ENCODE results near the gene KDM2B. TPM values are rescaled to one million over a fixed set of nuclear protein-coding genes. Genes with fewer than 3 reads are reported as not detected.

The KDM2B gene
- total RNA-seq, 8 experiments from 2014 or later = 20.6 to 42.8 (median 30.7) TPM

DNA sequence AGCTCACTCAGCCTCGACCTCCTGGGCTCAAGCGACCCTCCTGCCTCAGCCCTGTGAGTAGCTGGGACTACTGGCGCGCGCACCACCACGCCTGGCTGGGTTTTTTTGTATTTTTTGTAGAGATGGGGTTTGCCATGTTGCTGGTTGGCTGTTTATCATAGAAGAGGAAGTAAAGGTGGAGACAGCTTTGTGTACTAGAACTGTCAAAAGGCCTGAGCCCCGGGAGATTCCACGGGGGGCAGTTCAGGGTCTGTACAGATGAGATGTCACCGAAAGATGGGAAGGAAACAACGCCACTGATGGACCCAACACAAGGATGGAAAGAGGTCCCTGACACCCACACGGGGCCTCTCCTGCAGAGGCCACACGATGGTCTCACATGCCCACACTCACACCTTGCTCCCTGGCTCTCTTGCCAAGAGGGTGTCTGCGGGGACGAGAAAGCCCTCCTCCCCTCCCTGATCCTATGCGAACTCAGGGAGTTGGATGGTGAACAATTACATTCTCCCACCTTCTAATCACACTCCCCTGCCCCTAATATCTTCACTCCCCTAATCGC, 66.6 kb downstream of the KDM2B start:
- 63 to 96% (median 75%) methylated on average over 4 to 11 of the region's 16 CpGs; no CpG with 5 or more reads in 6 of the 10 experiments for WGBS, 10 experiments
- in situ Hi-C loops (cut with MboI; ENCODE audit: low pct_unique_long_range_greater_than_20kb in 2 of 9, low sequenced_read_pairs in 9 of 9, unreplicated experiment in 9 of 9) = no loop called here
- Histone ChIP-seq H3K4me3 (no peak overlapping the region), H3K27ac (peak overlapping the region in 1 of 2 donors; percentile 41), H3K4me1 (replicated peaks in 1 of 2) (peaks cover 0 to 3% of the 10 kb centered on the region in 2 donors)
- peak in 1 of 8 experiments; percentile 4 for ATAC-seq (replicated peaks in 6 of 8)

DNA sequence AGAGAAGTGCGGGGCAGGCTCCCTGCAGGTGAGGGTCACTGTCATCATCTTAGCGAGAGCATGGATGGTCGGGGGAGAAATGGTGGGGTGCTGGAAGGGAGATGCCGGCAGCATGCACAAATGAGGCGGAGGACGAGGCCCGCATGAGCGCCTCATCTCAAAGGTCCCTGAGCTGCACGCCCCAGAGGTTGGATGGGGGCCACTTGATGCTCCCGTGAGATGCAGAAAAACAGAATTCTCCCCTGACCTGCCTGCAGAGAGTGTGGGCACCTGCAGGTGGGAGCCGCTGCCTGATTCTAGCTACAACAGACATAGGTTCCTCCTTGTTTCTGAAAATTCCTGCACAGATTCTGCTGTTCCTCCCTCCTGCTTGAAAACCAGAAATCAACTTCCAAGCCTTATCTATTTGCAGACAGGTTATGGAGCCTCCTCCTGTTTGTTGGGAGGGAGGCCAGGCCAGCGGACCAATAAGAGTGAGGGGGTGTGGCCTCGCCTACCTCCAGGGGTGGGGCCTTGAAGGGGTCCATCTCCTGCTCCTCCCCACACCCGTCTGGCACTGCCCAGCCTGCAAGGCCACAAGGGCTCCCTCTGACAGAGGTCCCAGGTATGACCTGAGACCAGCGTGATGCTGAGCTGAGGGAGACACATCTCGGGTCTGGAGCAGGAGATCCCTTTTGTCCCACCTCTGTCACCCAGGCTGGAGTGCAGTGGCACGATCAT, 67.2 kb downstream of the KDM2B start:
- H3K27ac ChIP-seq = peak overlapping the region in 1 of 2 donors; percentile 41
- peak; percentile 68 to 99 (median 78) for ATAC-seq (replicated peaks in 6 of 8)
- no peak overlapping the region for H3K4me3 ChIP-seq
- in situ Hi-C loops (cut with MboI; ENCODE audit: low pct_unique_long_range_greater_than_20kb in 2 of 9, low sequenced_read_pairs in 9 of 9, unreplicated experiment in 9 of 9) = no loop called here
- 70 to 90% (median 80%) methylated on average over 1 to 5 of the region's 17 CpGs; no CpG with 5 or more reads in 4 of the 10 experiments for WGBS, 10 experiments
- peaks cover 0 to 3% of the 10 kb centered on the region in 2 donors for H3K4me1 ChIP-seq (replicated peaks in 1 of 2)

DNA sequence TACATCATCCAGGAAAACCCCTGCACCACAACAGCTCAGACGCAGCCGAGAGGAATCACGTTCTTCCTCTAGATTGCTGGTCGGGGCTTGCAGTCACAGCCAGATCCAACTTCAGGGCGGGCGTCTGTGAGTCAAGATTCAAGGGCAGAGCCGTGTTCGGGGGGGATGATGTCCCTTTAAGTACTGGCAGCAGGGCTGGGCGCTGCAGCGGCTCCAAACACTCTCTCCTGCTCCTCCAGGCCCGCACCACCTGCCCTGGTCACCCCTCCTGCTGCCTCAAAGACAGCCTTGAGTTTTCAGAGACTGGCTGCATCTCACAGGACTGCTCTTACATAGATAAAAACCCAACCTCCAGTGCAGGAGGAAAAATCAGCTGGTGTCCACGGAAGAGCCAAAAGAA, 68.3 kb downstream of the KDM2B start:
- Histone ChIP-seq H3K4me3 (no peak overlapping the region), H3K27ac (no peak overlapping the region), H3K4me1 (replicated peaks in 1 of 2) (peaks cover 0 to 3% of the 10 kb centered on the region in 2 donors)
- WGBS, 10 experiments = 60 to 100% (median 87%) methylated on average over 1 to 9 of the region's 12 CpGs; no CpG with 5 or more reads in 3 of the 10 experiments
- ATAC-seq (replicated peaks in 6 of 8) = peak in 3 of 8 experiments; percentile 15 to 39 (median 25)
- in situ Hi-C loops (cut with MboI; ENCODE audit: low pct_unique_long_range_greater_than_20kb in 2 of 9, low sequenced_read_pairs in 9 of 9, unreplicated experiment in 9 of 9) = no loop called here

DNA sequence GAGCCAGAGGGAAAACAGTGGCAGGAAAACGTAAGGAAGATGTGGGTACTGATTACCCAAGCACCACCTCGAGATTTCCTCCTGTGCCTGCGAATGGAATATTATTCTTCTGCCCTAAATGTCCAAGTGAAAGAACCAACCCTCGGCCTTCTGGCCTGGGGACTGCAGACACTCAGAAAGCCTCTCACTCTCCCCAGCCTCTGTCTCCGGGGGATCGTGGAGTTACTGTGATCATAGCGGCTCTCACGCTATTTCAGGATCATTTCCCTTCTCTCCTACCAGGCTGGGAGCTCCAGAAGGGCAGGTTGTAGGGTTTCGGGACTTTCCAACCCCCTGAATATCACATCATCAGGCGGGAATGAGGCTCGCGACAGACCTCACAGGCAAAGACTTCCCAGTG, 68.9 kb downstream of the KDM2B start:
- ATAC-seq (replicated peaks in 6 of 8) = no peak
- 80 to 100% (median 92%) methylated on average over 2 to 6 of the region's 12 CpGs; no CpG with 5 or more reads in 4 of the 10 experiments for WGBS, 10 experiments
- Histone ChIP-seq H3K4me3 (no peak overlapping the region), H3K4me1 (replicated peaks in 1 of 2) (peaks cover 0 to 3% of the 10 kb centered on the region in 2 donors), H3K27ac (no peak overlapping the region)
- in situ Hi-C loops (cut with MboI; ENCODE audit: low pct_unique_long_range_greater_than_20kb in 2 of 9, low sequenced_read_pairs in 9 of 9, unreplicated experiment in 9 of 9) = no loop called here

DNA sequence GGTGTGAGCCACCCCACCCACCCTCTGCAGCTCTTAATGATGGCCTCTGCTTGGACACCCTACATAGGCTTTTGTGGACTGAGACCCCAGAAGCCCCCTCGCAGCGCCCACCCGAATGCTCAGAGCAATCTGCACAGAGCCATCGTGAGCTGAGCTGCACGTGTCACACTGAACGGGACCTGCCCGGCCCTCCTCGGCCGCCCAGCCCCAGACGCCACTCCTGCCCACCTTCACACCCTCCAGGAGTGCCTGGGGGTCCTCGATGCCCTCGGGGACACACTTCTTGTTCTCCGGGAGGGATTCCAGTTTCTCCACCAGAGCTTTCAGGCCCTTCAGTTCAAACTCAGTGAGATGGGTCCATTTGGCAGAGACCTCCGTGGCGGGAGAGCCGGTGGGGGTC, 71.5 kb downstream of the KDM2B start:
- peaks cover 0 to 3% of the 10 kb centered on the region in 2 donors for H3K4me1 ChIP-seq (replicated peaks in 1 of 2)
- WGBS, 10 experiments = 92 to 100% (median 93%) methylated on average over 3 to 5 of the region's 16 CpGs; no CpG with 5 or more reads in 7 of the 10 experiments
- H3K4me3 ChIP-seq = no peak overlapping the region
- no peak for ATAC-seq (replicated peaks in 6 of 8)
- no peak overlapping the region for H3K27ac ChIP-seq
- in situ Hi-C loops (cut with MboI; ENCODE audit: low pct_unique_long_range_greater_than_20kb in 2 of 9, low sequenced_read_pairs in 9 of 9, unreplicated experiment in 9 of 9) = no loop called here

DNA sequence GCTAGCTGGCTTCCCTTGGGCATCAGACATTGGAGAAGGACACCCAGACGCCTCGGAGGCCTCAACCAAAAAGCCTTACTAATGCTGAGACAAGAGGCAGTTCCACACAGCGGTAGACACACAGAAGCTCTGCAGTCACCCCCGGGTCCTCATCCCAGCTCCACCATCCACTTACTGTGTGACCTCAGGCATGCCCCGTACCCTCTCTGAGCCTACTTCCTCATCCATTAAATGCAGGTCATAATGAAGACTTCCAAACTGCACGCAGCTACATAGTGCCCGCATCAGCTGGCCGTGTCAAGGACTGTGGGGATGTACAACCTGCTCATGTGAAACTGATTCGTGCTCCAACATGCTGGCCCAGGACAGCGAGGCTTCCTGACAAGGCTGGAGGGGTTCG, 72.3 kb downstream of the KDM2B start:
- no peaks in the 10 kb centered on the region for H3K4me1 ChIP-seq (replicated peaks in 1 of 2)
- 80 to 100% (median 99%) methylated on average over 1 to 8 of the region's 11 CpGs; no CpG with 5 or more reads in 6 of the 10 experiments for WGBS, 10 experiments
- no peak overlapping the region for H3K27ac ChIP-seq
- ATAC-seq (replicated peaks in 6 of 8) = no peak
- in situ Hi-C loops (cut with MboI; ENCODE audit: low pct_unique_long_range_greater_than_20kb in 2 of 9, low sequenced_read_pairs in 9 of 9, unreplicated experiment in 9 of 9) = no loop called here
- no peak overlapping the region for H3K4me3 ChIP-seq

DNA sequence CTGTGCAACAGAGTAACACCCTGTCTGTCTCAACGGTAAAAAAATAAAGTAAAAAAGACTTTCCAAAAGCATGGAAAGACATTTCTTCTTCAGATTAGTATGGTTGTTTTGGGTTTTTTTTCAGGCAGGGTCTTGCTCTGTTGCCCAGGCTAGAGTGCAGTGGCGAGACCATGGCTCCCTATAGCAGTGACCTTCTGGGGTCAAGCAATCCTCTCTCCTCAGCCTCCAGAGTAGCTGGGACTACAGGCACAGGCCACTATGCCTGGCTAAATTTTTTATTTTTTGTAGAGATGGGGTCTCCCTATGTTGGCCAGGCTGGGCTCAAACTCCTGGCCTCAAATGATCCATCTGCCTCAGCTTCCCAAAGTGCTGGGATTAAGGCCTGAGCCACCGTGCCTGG, 72.8 kb downstream of the KDM2B start:
- in situ Hi-C loops (cut with MboI; ENCODE audit: low pct_unique_long_range_greater_than_20kb in 2 of 9, low sequenced_read_pairs in 9 of 9, unreplicated experiment in 9 of 9) = no loop called here
- Histone ChIP-seq H3K4me3 (no peak overlapping the region), H3K4me1 (replicated peaks in 1 of 2) (no peaks in the 10 kb centered on the region), H3K27ac (no peak overlapping the region)
- WGBS, 10 experiments = 60 to 100% (median 98%) methylated on average over 1 to 3 of the region's 3 CpGs; no CpG with 5 or more reads in 2 of the 10 experiments
- ATAC-seq (replicated peaks in 6 of 8) = no peak

DNA sequence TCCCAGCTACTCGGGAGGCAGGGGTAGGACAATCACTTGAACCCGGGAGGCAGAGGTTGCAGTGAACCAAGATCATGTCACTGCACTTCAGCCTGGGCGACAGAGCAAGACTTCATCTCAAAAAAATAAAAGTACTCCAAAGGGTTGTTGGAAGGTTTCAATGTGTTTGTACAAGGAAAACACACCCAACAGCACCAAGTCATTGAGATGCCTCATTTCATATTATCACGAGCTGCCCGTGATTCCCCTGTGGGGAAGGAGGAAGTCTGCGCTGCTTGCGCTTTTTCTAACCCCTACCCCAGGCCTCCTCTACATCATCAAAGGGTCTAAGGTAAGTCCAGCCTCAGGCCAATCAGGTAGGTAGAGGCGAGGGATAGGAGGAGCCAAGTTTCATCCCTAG, 73.6 kb downstream of the KDM2B start:
- no peak for ATAC-seq (replicated peaks in 6 of 8)
- WGBS, 10 experiments = 70 to 100% (median 93%) methylated on average over 1 to 7 of the region's 8 CpGs; no CpG with 5 or more reads in 1 of the 10 experiments
- Histone ChIP-seq H3K27ac (no peak overlapping the region), H3K4me3 (no peak overlapping the region), H3K4me1 (replicated peaks in 1 of 2) (no peaks in the 10 kb centered on the region)
- in situ Hi-C loops (cut with MboI; ENCODE audit: low pct_unique_long_range_greater_than_20kb in 2 of 9, low sequenced_read_pairs in 9 of 9, unreplicated experiment in 9 of 9) = no loop called here

DNA sequence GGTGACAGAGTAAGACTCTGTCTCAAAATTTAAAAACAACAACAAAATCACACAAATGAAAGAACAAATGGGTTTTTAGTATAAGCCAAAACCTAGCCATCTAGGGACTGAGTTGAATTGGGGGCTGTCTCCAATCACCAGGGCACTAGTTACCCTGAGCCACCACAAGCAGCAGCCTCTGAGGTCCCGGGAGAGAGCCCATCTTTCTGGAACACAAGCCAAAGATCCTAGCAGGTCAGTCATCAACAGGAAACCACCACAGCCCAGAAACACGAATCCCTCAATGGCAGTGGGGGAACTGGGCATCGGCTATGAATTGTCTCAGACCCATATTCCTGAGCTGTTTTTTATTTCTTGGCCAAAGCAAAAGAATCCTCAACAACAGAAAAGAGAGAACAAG, 75.3 kb downstream of the KDM2B start:
- in situ Hi-C loops (cut with MboI; ENCODE audit: low pct_unique_long_range_greater_than_20kb in 2 of 9, low sequenced_read_pairs in 9 of 9, unreplicated experiment in 9 of 9) = no loop called here
- WGBS, 10 experiments = 17 to 92% (median 81%) methylated on average over 1 to 3 of the region's 3 CpGs; no CpG with 5 or more reads in 5 of the 10 experiments
- no peak for ATAC-seq (replicated peaks in 6 of 8)

DNA sequence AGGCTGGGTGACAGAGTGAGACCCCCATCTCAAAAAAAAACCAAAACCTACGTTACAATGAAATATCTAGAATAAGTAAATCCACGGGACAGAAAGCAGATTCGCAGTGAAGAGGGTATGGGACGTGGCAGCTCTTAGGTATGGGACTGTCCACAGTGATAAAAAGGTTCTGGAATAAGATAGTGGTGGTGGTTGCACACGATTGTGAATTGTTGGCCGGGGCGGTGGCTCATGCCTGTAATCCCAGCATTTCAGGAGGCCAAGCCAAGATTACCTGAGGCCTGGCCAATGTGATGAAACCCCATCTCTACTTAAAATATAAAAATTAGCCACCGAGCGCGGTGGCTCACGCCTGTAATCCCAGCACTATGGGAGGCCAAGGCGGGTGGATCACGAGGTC, 76.3 kb downstream of the KDM2B start:
- Histone ChIP-seq H3K4me1 (replicated peaks in 1 of 2) (peaks cover 7 to 8% of the 10 kb centered on the region in 2 donors), H3K27ac (no peak overlapping the region), H3K4me3 (no peak overlapping the region)
- in situ Hi-C loops (cut with MboI; ENCODE audit: low pct_unique_long_range_greater_than_20kb in 2 of 9, low sequenced_read_pairs in 9 of 9, unreplicated experiment in 9 of 9) = no loop called here
- 80 to 100% (median 95%) methylated on average over 1 to 7 of the region's 13 CpGs; no CpG with 5 or more reads in 4 of the 10 experiments for WGBS, 10 experiments
- ATAC-seq (replicated peaks in 6 of 8) = no peak

More for the DNA sequence above, 75.3 kb downstream of the KDM2B start:
- Histone ChIP-seq H3K4me1 (replicated peaks in 1 of 2) (peaks cover 2 to 3% of the 10 kb centered on the region in 2 donors), H3K4me3 (no peak overlapping the region), H3K27ac (no peak overlapping the region)

DNA sequence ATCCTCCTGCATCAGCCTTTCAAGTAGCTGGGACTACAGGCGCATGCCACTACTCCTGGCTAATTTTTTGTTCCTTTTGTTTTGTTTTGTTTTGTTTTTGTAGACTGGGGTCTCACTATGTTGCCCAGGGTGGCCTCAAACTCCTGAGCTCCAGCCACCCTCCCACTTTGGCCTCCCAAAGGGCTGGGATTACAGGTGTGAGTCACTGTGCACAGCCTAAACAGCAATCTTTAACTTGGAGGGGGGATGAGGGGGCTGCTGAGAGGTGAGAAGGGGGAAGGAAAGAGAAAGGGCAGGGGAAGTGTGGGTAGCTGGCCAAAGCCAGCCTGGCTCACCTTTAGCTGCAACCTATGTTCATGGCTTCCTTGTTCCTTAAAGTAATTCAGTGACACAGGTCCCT, 77.4 kb downstream of the KDM2B start:
- Histone ChIP-seq H3K27ac (no peak overlapping the region), H3K4me3 (no peak overlapping the region), H3K4me1 (replicated peaks in 1 of 2) (peaks cover 7 to 8% of the 10 kb centered on the region in 2 donors)
- no peak for ATAC-seq (replicated peaks in 6 of 8)
- WGBS, 10 experiments = 80 to 100% (median 100%) methylated on average over 1 of the region's 1 CpG; no CpG with 5 or more reads in 7 of the 10 experiments
- in situ Hi-C loops (cut with MboI; ENCODE audit: low pct_unique_long_range_greater_than_20kb in 2 of 9, low sequenced_read_pairs in 9 of 9, unreplicated experiment in 9 of 9) = no loop called here

DNA sequence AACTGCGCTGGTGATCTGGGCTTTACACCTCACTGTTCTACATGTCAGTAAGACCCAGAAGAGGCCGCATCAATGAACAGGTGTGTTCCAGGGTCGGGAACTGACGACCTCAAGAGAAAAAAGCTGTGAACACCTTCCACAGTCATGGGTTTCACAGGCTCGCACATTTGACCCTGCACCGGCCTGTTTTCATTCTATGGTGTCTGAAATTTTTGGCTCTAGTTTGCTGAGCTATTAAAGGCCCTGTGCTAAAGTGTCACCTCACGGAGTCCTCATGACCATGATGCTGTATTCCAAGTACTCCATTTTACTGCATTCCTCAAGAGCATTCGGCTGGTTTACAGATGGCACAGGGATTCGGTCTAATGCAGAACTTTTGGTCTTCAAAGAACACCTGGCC, 78.9 kb downstream of the KDM2B start:
- H3K4me1 ChIP-seq (replicated peaks in 1 of 2) = peaks cover 7 to 8% of the 10 kb centered on the region in 2 donors
- in situ Hi-C loops (cut with MboI; ENCODE audit: low pct_unique_long_range_greater_than_20kb in 2 of 9, low sequenced_read_pairs in 9 of 9, unreplicated experiment in 9 of 9) = no loop called here
- ATAC-seq (replicated peaks in 6 of 8) = no peak
- no peak overlapping the region for H3K27ac ChIP-seq
- no peak overlapping the region for H3K4me3 ChIP-seq
- WGBS, 10 experiments = 80 to 100% (median 92%) methylated on average over 1 to 4 of the region's 9 CpGs; no CpG with 5 or more reads in 3 of the 10 experiments

Measured in motor neuron (in vitro differentiated cells).